Endothelial cell of umbilical vein (primary cell): ENCODE data around the gene SYMPK. TPM values are rescaled to one million over a fixed set of nuclear protein-coding genes. Genes with fewer than 3 reads are reported as not detected.

ENCODE experiments used
- BruUV-seq: library from RNA; stranded (reverse); fragments of 400-500 nt; replicated peaks from 2 replicates; lab custom pipeline; 2021; lab: Mats Ljungman, UMichigan
- CTCF ChIA-PET: fragments of 300-600, 350-600 bp; sonication (Branson Sonifier 250); formaldehyde crosslinking; loops from one replicate; lab custom pipeline; 2021; ENCODE audit warnings: antibody characterized with exemption, inconsistent platforms; lab: Charles Lee
- POLR2A ChIA-PET: fragments of 300-600, 350-600 bp; sonication (Branson Sonifier 250); formaldehyde crosslinking; loops from one replicate; lab custom pipeline; 2021; ENCODE audit warnings: antibody characterized with exemption, inconsistent platforms; lab: Charles Lee
- DNase-seq: peaks from one replicate; pipeline ENCODE4 v3.0.0-alpha.2; 2011; ENCODE audit warnings: low read depth, low spot score
- FAIRE-seq: peaks from 2 replicates; lab custom pipeline; 2011; peaks lifted over from hg19 to GRCh38; lab: Jason Lieb, UNC
- H2AFZ ChIP-seq: 2 replicates; pipeline ENCODE4 v1.6.0; 2012; ENCODE audit warnings: low read depth, low read length, control low read depth, inconsistent platforms
- H3K27ac ChIP-seq: 2 replicates; pipeline ENCODE4 v1.5.1; 2011; ENCODE audit warnings: low read depth, mild to moderate bottlenecking, control low read depth, low read length, moderate library complexity; ENCODE audit not compliant: insufficient read depth
- H3K27me3 ChIP-seq, 2 experiments: 2 replicates each; pipeline versions ENCODE4 v1.6.0 to v1.6.1; 2011; ENCODE audit warnings: low read length in 2 of 2, mixed read lengths in 1 of 2; ENCODE audit not compliant: control insufficient read depth in 2 of 2, insufficient read depth in 2 of 2
- H3K36me3 ChIP-seq, 2 experiments: 2 replicates in 1 of 2; 3 replicates in 1 of 2; pipeline ENCODE4 v1.5.1; 2011; ENCODE audit warnings: low read length in 2 of 2, mild to moderate bottlenecking in 1 of 2, moderate library complexity in 1 of 2; ENCODE audit not compliant: control insufficient read depth in 2 of 2, insufficient read depth in 2 of 2; ENCODE audit errors: extremely low read depth in 1 of 2
- H3K4me1 ChIP-seq: 3 replicates; pipeline ENCODE4 v1.5.1; 2011; ENCODE audit warnings: mild to moderate bottlenecking, low read length; ENCODE audit not compliant: control insufficient read depth, insufficient read depth; ENCODE audit errors: extremely low read depth
- H3K4me2 ChIP-seq: 2 replicates; pipeline ENCODE4 v1.6.1; 2011; ENCODE audit warnings: low read length, control low read depth, mixed read lengths; ENCODE audit not compliant: insufficient read depth
- H3K4me3 ChIP-seq, 3 experiments: fragments of 200-600 bp in 1 of 3; sonication (generic), shearing (Covaris generic) in 1 of 3; replicated peaks in 1 of 3; 2 replicates each; pipeline ENCODE4 v1.5.1; 2011 to 2016; ENCODE audit warnings: control low read depth in 3 of 3, low read length in 3 of 3, mild to moderate bottlenecking in 2 of 3, inconsistent platforms in 1 of 3, low read depth in 1 of 3, moderate library complexity in 1 of 3; ENCODE audit not compliant: insufficient read depth in 1 of 3
- H3K79me2 ChIP-seq: 2 replicates; pipeline ENCODE4 v1.6.0; 2012; ENCODE audit warnings: low read length, inconsistent platforms; ENCODE audit not compliant: control insufficient read depth, insufficient read depth
- H3K9ac ChIP-seq: replicated peaks from 2 replicates; pipeline ENCODE3; 2011; ENCODE audit warnings: low read length, control low read depth; ENCODE audit not compliant: insufficient read depth; ENCODE audit errors: extremely low read depth
- H3K9me1 ChIP-seq: replicated peaks from 3 replicates; pipeline ENCODE4 v1.6.0; 2011; ENCODE audit warnings: mild to moderate bottlenecking, low read length; ENCODE audit not compliant: control insufficient read depth, insufficient read depth; ENCODE audit errors: extremely low read depth
- H3K9me3 ChIP-seq: replicated peaks from 2 replicates; pipeline ENCODE4 v1.5.1; 2012; ENCODE audit warnings: low read length, inconsistent platforms; ENCODE audit not compliant: control insufficient read depth, insufficient read depth
- H4K20me1 ChIP-seq: replicated peaks from 2 replicates; pipeline ENCODE3; 2011; ENCODE audit warnings: mild to moderate bottlenecking, low read length; ENCODE audit not compliant: control insufficient read depth, insufficient read depth; ENCODE audit errors: extremely low read depth
- EZH2 ChIP-seq: IDR thresholded peaks from 2 replicates; pipeline ENCODE4 v1.6.1; 2012; ENCODE audit warnings: borderline replicate concordance, low read depth, mild to moderate bottlenecking, moderate library complexity, low read length, inconsistent platforms; ENCODE audit not compliant: severe bottlenecking
- FOS ChIP-seq: IDR thresholded peaks from 2 replicates; pipeline ENCODE4 v1.6.1; 2011; ENCODE audit warnings: mild to moderate bottlenecking, low read length, moderate library complexity, borderline replicate concordance; ENCODE audit not compliant: insufficient read depth
- GATA2 ChIP-seq: IDR thresholded peaks from 2 replicates; pipeline ENCODE4 v1.7.0; 2011; ENCODE audit warnings: low read depth, mild to moderate bottlenecking, moderate library complexity, mixed read lengths, low read length; ENCODE audit not compliant: insufficient read length, insufficient read depth
- JUN ChIP-seq: IDR thresholded peaks from 2 replicates; pipeline ENCODE4 v1.6.1; 2011; ENCODE audit warnings: borderline replicate concordance, low read depth; ENCODE audit not compliant: insufficient read length, insufficient read depth
- MYC ChIP-seq: IDR thresholded peaks from one replicate; pipeline ENCODE4 v1.6.1; 2011; ENCODE audit warnings: mild to moderate bottlenecking, low read depth, low read length
- POLR2A ChIP-seq: IDR thresholded peaks from 2 replicates; pipeline ENCODE4 v1.6.1; 2012; ENCODE audit warnings: low read depth, mild to moderate bottlenecking, control low read depth, low read length
- POLR2AphosphoS5 ChIP-seq: IDR thresholded peaks from 2 replicates; pipeline ENCODE4 v1.6.1; 2012; ENCODE audit warnings: low read depth, mild to moderate bottlenecking, control low read depth, low read length, moderate library complexity; ENCODE audit not compliant: insufficient read depth
- dilution Hi-C: fragments of 300-500 bp; cut with MboI; formaldehyde crosslinking; loops from one replicate; pipeline ENCODE4 v1.15.0; 2019; ENCODE audit warnings: low sequenced_read_pairs; ENCODE audit not compliant: extremely low pct_ligation_motif_present
- intact Hi-C: fragments of 100-400 bp; cut with micrococcal nuclease; formaldehyde crosslinking; loops from one replicate; pipeline ENCODE4 v1.10.0; 2022
- polyA plus RNA-seq, 4 experiments: library from polyadenylated mRNA; depleted of rRNA in 3 of 4; stranded (reverse) in 3 of 4; unstranded in 1 of 4; fragments of >200 nt; gene quantifications; 2 replicates each; pipeline versions ENCODE4 v1.2.1 to v1.2.3, GENCODE V29; 2011 to 2012; ENCODE audit warnings: missing spikeins in 1 of 4
- total RNA-seq: library from RNA; stranded (reverse); gene quantifications from 2 replicates; pipeline ENCODE4 v1.2.3, GENCODE V29; 2021
- TF ChIP-seq, protein P1 (sequence below): IDR thresholded peaks from 2 replicates; pipeline ENCODE4 v1.6.1; 2011; ENCODE audit not compliant: insufficient read depth, insufficient read length
- TF ChIP-seq, protein P2 (sequence below), 2 donors: IDR thresholded peaks; 1 replicate in 1 of 2; 2 replicates in 1 of 2; pipeline ENCODE4 v1.5.1; 2011; ENCODE audit warnings: low read length in 2 of 2, mild to moderate bottlenecking in 2 of 2, moderate library complexity in 2 of 2, control low read depth in 1 of 2, inconsistent platforms in 1 of 2, low read depth in 1 of 2; ENCODE audit not compliant: insufficient read depth in 1 of 2; ENCODE audit errors: extremely low read depth in 1 of 2

SYMPK gene
- total and polyA plus RNA-seq, 2 donors (not counting 3 experiments of a cell fraction or from before 2014, with no cell fraction given) = 89.8 to 95.7 TPM

DNA sequence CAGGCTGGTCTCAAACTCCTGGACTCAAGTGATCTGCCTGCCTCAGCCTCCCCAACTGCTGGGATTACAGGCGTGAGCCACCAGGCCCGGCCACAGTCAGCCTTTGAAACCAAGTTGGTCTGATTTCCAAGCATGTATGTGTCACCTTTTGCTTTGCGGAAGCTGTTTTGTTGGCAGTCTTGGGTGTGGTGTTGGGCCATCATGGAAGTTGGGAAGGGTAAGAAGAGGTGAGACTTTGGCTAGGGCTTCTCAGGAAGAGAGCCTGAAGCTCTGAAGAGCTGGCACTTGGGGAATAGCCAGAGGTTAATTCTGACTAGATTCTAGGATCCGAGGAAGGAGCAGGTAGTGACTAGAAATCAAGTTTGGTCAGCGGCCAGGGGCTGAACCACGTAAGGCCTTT lies 50.6 kb downstream of the SYMPK start:
- Histone ChIP-seq H4K20me1 (no peaks in the 10 kb centered on the region), H3K9me1 (no peaks in the 10 kb centered on the region), H3K27me3 (no peaks in the 10 kb centered on the region), H3K79me2 (no peaks in the 10 kb centered on the region), H3K9me3 (no peaks in the 10 kb centered on the region), H3K27ac (no peak overlapping the region), H3K4me2 (no peak overlapping the region), H3K9ac (no peak overlapping the region), H2AFZ (no peak overlapping the region), H3K4me1 (peaks cover 22% of the 10 kb centered on the region), H3K4me3 (no peak overlapping the region), H3K36me3 (no peaks in the 10 kb centered on the region)
- TF ChIP-seq, protein P1, sequence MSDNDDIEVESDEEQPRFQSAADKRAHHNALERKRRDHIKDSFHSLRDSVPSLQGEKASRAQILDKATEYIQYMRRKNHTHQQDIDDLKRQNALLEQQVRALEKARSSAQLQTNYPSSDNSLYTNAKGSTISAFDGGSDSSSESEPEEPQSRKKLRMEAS = no peak
- TF ChIP-seq GATA2 (no peak), POLR2A (no peak), EZH2 (no peak), JUN (no peak), FOS (no peak), MYC (no peak), POLR2AphosphoS5 (no peak)
- TF ChIP-seq, protein P2, sequence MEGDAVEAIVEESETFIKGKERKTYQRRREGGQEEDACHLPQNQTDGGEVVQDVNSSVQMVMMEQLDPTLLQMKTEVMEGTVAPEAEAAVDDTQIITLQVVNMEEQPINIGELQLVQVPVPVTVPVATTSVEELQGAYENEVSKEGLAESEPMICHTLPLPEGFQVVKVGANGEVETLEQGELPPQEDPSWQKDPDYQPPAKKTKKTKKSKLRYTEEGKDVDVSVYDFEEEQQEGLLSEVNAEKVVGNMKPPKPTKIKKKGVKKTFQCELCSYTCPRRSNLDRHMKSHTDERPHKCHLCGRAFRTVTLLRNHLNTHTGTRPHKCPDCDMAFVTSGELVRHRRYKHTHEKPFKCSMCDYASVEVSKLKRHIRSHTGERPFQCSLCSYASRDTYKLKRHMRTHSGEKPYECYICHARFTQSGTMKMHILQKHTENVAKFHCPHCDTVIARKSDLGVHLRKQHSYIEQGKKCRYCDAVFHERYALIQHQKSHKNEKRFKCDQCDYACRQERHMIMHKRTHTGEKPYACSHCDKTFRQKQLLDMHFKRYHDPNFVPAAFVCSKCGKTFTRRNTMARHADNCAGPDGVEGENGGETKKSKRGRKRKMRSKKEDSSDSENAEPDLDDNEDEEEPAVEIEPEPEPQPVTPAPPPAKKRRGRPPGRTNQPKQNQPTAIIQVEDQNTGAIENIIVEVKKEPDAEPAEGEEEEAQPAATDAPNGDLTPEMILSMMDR (IDR thresholded peaks at IDR 0.05; ENCODE audit: extremely low read depth in 1 of 2, insufficient read depth in 1 of 2, low read depth in 1 of 2, low read length in 2 of 2) = no peak
- dilution Hi-C loops (no loop called here), intact Hi-C loops (no loop called here)
- BruUV-seq = no TSS peak
- FAIRE-seq = no peak
- DNase-seq = no peak
- ChIA-PET POLR2A (interaction anchor here (0.9 kb wide), 1 partner anchor 42 kb away, joined by 3 read pairs; no protein-coding TSS in a partner anchor), CTCF (interaction anchor here (1.1 to 1.4 kb wide), 3 partner anchors 13 to 43 kb away, joined by 3 to 5 read pairs (median 4); partner anchors contain the start of genes DMWD and SIX5)
